GM15510 (cell line): ENCODE measurements around the gene MMAB.

ENCODE experiments used
- POLR2A ChIP-seq: IDR thresholded peaks from 3 replicates; pipeline ENCODE4 v1.6.1; 2011; ENCODE audit warnings: borderline replicate concordance; ENCODE audit not compliant: insufficient read length; ENCODE audit errors: extremely low read depth

Gene MMAB

GRCh38 chr12:109561711-109562030 lies 11.6 kb downstream of the MMAB start:
- no peak for TF ChIP-seq POLR2A

- no peak for TF ChIP-seq POLR2A
Observed at GRCh38 chr12:109560867-109561710, 12.2 kb downstream of the MMAB start.

GRCh38 chr12:109559601-109560000 lies 13.7 kb downstream of the MMAB start:
- no peak for TF ChIP-seq POLR2A

- TF ChIP-seq POLR2A = no peak
Observed at GRCh38 chr12:109559200-109559505, 14.2 kb downstream of the MMAB start.

- no peak for TF ChIP-seq POLR2A
Observed at GRCh38 chr12:109558374-109559199, 14.7 kb downstream of the MMAB start.

GRCh38 chr12:109557805-109558204 lies 15.5 kb downstream of the MMAB start:
- TF ChIP-seq POLR2A = no peak

GRCh38 chr12:109557200-109557599 lies 16.1 kb downstream of the MMAB start:
- no peak for TF ChIP-seq POLR2A

- TF ChIP-seq POLR2A = no peak
Observed at GRCh38 chr12:109555431-109556315, 17.6 kb downstream of the MMAB start.

GRCh38 chr12:109554761-109555160 lies 18.5 kb downstream of the MMAB start:
- TF ChIP-seq POLR2A = no peak

GRCh38 chr12:109553906-109554500 lies 19.3 kb downstream of the MMAB start:
- no peak for TF ChIP-seq POLR2A

- TF ChIP-seq POLR2A = no peak
Observed at GRCh38 chr12:109553483-109553882, 19.8 kb downstream of the MMAB start.

- TF ChIP-seq POLR2A = no peak
Observed at GRCh38 chr12:109552971-109553370, 20.3 kb downstream of the MMAB start.

GRCh38 chr12:109551108-109551507 lies 22.2 kb downstream of the MMAB start:
- TF ChIP-seq POLR2A = no peak

- no peak for TF ChIP-seq POLR2A
Observed at GRCh38 chr12:109550281-109550680, 23.0 kb downstream of the MMAB start.
